Measurements from ENCODE around the gene DHRS2.
"Not testable (repeated sequence)": the region's sequence is repeated elsewhere in the genome, so short reads cannot be mapped to it uniquely, and the experiment has no call there.

Gene DHRS2

DNA sequence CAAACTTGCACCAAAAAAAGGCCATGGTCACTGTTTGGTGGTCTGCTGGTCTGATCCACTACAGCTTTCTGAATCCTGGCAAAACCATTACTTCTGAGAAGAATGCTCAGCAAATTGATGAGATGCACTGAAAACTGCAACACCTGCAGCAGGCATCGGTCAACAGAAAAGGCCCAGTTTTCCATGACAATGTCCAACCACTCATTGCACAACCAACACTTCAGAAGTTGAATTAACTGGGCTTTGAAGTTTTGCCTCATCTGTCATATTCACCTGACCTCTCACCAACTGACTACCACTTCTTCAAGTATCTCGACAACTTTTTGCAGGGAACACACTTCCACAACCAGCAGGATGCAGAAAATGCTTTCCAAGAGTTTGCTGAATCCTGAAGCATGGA is 7.0 kb upstream of the DHRS2 start:
- Histone ChIP-seq H3K4me1 (peaks cover 0 to 14% (median 0%) of the 10 kb centered on the region in 10 experiments; a peak in 5 of 20 replicates), H3K4me3 (no peak overlapping the region), H3K4me2 (no peak overlapping the region), H3K27me3 (no peaks in the 10 kb centered on the region), H3K36me3 (no peaks in the 10 kb centered on the region), H3K9ac (no peak overlapping the region), H4K20me1 (no peaks in the 10 kb centered on the region), H3K27ac (no peak overlapping the region), H3K9me3 (replicated peaks in 1 of 11) (peaks cover 27 to 38% (median 33%) of the 10 kb centered on the region in 11 experiments)
- no peak for TF ChIP-seq Cebpa-rat (IDR thresholded peaks at IDR 0.05)

DNA sequence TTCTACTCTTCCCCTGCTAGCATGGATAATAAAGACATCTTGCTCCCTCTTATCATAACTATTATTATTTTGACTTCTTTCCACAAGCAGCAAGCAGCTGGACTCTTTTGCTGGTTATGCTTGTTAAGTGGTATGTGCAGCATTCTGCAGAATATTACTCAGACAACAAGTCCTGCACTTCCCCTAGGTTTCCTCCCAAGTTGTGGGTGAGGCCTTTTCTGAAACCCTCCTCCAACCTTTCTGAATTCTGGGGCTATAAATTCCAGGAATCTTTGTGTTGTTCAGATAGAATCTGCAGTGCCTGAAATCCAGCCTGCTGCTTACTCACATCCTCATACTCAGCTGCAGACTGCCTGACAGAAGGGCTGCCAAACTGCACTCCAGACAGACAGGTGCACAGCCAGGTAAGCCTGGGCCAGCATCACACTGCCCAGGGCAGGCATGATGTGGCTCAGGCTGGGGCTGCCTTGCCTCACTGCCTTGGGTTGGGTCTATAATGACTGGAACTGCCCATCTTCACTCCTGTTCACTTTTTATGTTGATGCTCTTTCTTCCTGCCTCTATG is 6.2 kb upstream of the DHRS2 start:
- H3K27ac ChIP-seq: no peak overlapping the region
- no peaks in the 10 kb centered on the region for H3K36me3 ChIP-seq
- peaks cover 20 to 31% (median 26%) of the 10 kb centered on the region in 11 experiments for H3K9me3 ChIP-seq (replicated peaks in 1 of 11)
- H3K4me2 ChIP-seq: no peak overlapping the region
- peaks cover 0 to 14% (median 0%) of the 10 kb centered on the region in 10 experiments; a peak in 5 of 20 replicates for H3K4me1 ChIP-seq
- no peaks in the 10 kb centered on the region for H4K20me1 ChIP-seq
- no peak for TF ChIP-seq Cebpa-rat (IDR thresholded peaks at IDR 0.05)
- no peak overlapping the region for H3K9ac ChIP-seq
- H3K4me3 ChIP-seq: no peak overlapping the region
- no peaks in the 10 kb centered on the region for H3K27me3 ChIP-seq

DNA sequence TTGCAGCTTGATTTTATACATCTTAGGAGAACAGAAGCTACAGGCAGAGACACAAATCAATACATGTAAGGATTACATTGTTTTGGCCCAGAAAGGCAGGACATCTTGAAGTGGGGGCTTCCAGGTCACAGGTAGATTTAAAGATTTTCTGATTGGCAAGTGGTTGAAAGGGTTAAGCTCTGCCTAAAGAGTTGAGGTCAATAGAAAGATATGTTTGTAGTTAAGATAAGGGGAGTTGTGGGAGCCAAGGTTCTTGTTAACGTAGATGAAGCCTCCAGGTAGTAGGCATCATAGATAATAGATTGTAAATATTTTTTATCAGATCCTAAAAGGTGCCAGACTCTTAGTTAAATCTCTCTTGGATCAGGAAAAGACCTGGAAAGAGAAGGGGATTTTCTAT is 5.5 kb upstream of the DHRS2 start:
- Histone ChIP-seq H3K4me2 (no peak overlapping the region), H3K4me3 (no peak overlapping the region), H3K9ac (no peak overlapping the region), H3K4me1 (peaks cover 0 to 14% (median 0%) of the 10 kb centered on the region in 10 experiments; a peak in 5 of 20 replicates), H3K9me3 (replicated peaks in 1 of 11) (peaks cover 14 to 31% (median 24%) of the 10 kb centered on the region in 11 experiments), H3K27me3 (no peaks in the 10 kb centered on the region), H4K20me1 (no peaks in the 10 kb centered on the region), H3K27ac (no peak overlapping the region), H3K36me3 (no peaks in the 10 kb centered on the region)
- TF ChIP-seq Cebpa-rat (IDR thresholded peaks at IDR 0.05): no peak

DNA sequence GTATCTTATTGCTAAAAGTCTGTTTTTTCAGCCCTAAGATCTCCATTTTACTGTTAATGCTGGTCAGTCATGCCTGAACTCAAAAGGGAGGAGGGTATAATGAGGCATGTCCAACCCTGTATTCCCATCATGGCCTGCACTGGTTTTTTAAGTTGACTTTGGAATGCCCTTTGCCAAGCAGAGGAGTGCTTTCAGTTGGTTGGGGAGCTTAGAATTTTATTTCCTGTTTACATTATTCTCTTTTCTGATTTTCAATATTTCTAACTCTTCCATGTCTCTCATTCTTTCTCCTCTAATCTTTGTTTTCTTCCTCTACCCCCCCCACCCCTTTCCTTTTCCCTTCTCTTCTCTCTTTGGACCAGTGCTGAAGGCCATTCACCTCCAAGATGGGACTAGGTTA is 4.9 kb upstream of the DHRS2 start:
- Histone ChIP-seq H4K20me1 (no peaks in the 10 kb centered on the region), H3K4me2 (no peak overlapping the region)
- TF ChIP-seq Cebpa-rat (IDR thresholded peaks at IDR 0.05): no peak

DNA sequence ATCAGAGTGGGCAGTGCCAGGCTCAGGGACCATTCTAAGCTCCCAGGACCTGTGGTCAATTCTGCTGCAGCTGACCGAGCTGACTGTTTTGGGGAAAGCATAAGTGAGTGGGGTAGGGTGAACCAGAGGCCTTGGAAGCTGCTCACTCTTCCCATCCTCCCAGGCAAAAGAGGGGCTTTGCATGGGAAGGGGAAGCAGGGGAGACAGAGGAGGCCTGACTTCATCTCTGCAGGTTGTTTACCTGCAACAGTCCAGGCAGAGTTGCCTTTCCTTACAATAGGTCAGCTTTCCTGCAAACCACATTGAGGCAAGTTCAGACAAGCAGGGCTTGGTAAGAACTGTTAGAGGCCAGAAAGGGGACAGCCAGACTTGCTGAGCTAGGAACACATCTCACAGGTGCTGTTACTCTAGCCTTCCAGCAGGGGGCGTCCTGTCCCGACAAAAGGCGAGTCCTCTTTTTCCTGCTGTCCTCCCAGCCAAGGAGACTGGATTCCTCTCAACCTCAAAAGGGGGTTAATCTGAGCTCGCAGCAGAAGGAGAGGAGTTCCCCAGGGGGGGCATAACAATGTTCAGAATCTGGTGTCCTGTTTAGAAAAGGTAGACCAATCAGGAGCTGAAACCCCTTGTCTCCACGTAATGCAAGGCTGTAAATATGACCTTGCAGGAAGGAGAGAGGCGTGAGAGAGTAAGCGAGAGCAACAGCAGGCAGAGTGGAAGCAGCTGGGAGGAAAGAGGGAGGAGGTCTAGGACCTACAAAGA is 4.3 kb upstream of the DHRS2 start:
- Histone ChIP-seq H3K4me1 (peaks cover 0 to 14% (median 0%) of the 10 kb centered on the region in 10 experiments; a peak in 5 of 20 replicates), H3K9ac (no peak overlapping the region), H3K27ac (no peak overlapping the region), H3K4me3 (no peak overlapping the region), H3K9me3 (replicated peaks in 1 of 11) (peaks cover 17 to 28% (median 23%) of the 10 kb centered on the region in 11 experiments; a peak in 21 of 22 replicates), H3K36me3 (no peaks in the 10 kb centered on the region), H4K20me1 (no peaks in the 10 kb centered on the region), H3K27me3 (no peaks in the 10 kb centered on the region), H3K4me2 (peak overlapping the region in 9 of 11 experiments; percentile 4 to 56 (median 29); a peak in 7 of 22 replicates)
- TF ChIP-seq Cebpa-rat (IDR thresholded peaks at IDR 0.05): no peak

More for the DNA sequence above, 4.9 kb upstream of the DHRS2 start:
- peaks cover 14 to 31% (median 24%) of the 10 kb centered on the region in 11 experiments for H3K9me3 ChIP-seq (replicated peaks in 1 of 11)
- peaks cover 0 to 14% (median 0%) of the 10 kb centered on the region in 10 experiments; a peak in 5 of 20 replicates for H3K4me1 ChIP-seq
- no peaks in the 10 kb centered on the region for H3K27me3 ChIP-seq
- no peak overlapping the region for H3K9ac ChIP-seq
- H3K27ac ChIP-seq: no peak overlapping the region
- H3K36me3 ChIP-seq: no peaks in the 10 kb centered on the region
- H3K4me3 ChIP-seq: no peak overlapping the region

DNA sequence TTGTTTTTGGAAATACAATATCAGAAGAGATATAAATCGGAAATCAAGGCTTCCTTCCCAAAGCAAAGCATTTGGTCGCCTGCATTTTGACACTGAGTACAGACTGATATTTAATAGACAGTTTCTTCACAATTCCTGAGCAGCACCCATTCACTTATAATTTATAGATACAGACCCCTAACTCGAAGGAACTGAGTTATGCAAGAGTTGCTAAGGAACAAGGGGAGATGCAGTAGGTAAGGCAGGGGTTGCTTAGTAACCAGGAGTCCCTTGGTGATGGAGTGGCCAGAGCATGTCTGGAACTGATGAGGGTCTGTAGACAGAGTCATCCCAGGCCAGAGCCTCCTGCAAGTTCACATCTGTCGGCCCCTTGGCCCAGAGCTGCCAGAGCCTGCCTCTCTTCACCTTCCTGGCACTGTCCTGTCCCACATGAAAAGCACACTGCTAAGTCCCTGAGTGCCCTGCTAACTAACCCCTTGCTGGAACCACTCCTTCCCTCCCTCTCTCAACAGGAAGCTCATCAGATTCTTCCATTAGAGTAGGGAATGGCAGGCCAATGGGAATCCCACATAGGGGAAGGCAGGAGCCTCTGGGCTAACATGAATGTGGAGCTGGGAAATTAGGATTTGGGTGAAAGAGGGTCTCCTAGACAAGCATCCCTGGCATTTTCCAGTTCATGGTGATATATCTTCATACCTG is 3.6 kb upstream of the DHRS2 start:
- no peaks in the 10 kb centered on the region for H3K27me3 ChIP-seq
- H3K4me2 ChIP-seq: peak overlapping the region in 8 of 11 experiments; percentile 4 to 56 (median 26); a peak in 7 of 22 replicates
- H3K4me1 ChIP-seq: peaks cover 0 to 14% (median 0%) of the 10 kb centered on the region in 10 experiments; a peak in 5 of 20 replicates
- no peaks in the 10 kb centered on the region for H3K36me3 ChIP-seq
- TF ChIP-seq Cebpa-rat (IDR thresholded peaks at IDR 0.05): no peak
- no peaks in the 10 kb centered on the region for H4K20me1 ChIP-seq
- H3K4me3 ChIP-seq: no peak overlapping the region
- no peak overlapping the region for H3K9ac ChIP-seq
- H3K27ac ChIP-seq: no peak overlapping the region
- peaks cover 13 to 26% (median 17%) of the 10 kb centered on the region in 11 experiments; a peak in 20 of 22 replicates for H3K9me3 ChIP-seq (replicated peaks in 1 of 11)

DNA sequence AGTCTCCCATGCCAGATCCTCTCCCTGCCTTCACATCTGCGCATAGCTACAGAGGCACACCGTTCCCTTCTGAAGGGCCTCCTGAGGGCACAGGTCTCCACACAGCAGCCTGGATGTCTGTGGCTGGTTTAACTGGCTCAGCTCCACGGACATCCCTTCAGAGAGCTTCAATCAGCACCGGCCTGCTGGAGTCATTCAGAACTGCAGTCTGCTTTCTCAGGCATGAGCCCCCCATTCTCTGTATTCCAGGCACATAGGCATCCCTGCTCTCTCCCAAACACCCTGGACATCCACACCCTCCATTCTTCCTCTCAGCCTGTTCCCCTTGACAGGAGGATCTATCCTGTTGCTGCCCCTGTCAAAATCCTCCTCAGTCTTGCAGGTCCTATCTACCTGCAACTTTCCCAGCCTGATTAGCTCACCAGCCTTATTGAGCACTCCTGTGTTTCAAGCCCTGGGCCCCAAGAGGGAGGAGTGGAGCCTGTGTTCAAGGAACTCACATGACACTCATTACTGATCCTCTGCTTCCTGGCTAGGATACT is 2.9 kb upstream of the DHRS2 start:
- H3K4me3 ChIP-seq: no peak overlapping the region
- peaks cover 0 to 14% (median 0%) of the 10 kb centered on the region in 10 experiments; a peak in 5 of 20 replicates for H3K4me1 ChIP-seq
- TF ChIP-seq Cebpa-rat (IDR thresholded peaks at IDR 0.05): no peak
- H3K9me3 ChIP-seq (replicated peaks in 1 of 11): peaks cover 12 to 26% (median 17%) of the 10 kb centered on the region in 11 experiments; a peak in 19 of 22 replicates
- H3K27ac ChIP-seq: no peak overlapping the region
- no peaks in the 10 kb centered on the region for H3K27me3 ChIP-seq
- no peaks in the 10 kb centered on the region for H4K20me1 ChIP-seq
- H3K9ac ChIP-seq: no peak overlapping the region
- H3K36me3 ChIP-seq: no peaks in the 10 kb centered on the region
- peak overlapping the region in 1 of 11 experiments; percentile 47; a peak in 2 of 22 replicates for H3K4me2 ChIP-seq

DNA sequence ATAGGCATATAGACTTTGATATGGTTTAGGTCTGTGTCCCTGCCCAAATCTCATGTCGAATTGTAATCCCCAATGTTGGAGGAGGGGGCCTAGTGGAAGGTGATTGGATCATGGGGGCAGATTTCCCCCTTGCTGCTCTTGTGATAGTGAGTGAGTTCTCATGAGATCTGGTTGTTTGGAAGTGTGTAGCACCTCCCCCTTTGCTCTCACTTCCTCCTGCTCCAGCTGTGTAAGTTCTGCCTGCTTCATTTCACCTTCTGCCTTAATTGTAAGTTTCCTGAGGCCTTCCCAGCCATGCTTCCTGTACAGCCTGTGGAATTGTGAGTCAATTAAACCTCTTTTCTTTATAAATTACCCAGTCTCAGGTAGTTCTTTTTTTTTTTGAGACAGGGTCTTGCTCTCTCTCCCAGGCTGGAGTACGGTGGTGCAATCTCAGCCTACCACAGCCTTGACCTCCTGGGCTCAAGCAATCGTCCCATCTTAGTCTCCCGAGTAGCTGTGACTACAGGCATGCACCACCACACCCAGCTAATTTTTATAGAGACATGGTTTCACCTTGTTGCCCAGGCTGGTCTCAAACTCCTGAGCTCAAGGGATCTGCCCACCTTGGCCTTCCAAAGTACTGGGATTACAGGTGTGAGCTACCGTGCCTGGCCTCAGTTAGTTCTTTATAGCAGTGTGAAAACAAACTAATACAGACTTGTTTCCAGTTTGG is 1.3 kb upstream of the DHRS2 start:
- H3K9ac ChIP-seq, H4K20me1 ChIP-seq, H3K36me3 ChIP-seq, H3K27me3 ChIP-seq, H3K27ac ChIP-seq, H3K4me3 ChIP-seq: not testable (repeated sequence)
- Histone ChIP-seq H3K4me2 (0 out of 22 replicates have a peak overlapping the region, but pooled peaks of 1 of the 11 experiments have one; percentile 18), H3K4me1 (peaks cover 0 to 14% (median 0%) of the 10 kb centered on the region in 10 experiments; a peak in 5 of 20 replicates), H3K9me3 (replicated peaks in 1 of 11) (peaks cover 12 to 26% (median 17%) of the 10 kb centered on the region in 11 experiments; a peak in 19 of 22 replicates)

DNA sequence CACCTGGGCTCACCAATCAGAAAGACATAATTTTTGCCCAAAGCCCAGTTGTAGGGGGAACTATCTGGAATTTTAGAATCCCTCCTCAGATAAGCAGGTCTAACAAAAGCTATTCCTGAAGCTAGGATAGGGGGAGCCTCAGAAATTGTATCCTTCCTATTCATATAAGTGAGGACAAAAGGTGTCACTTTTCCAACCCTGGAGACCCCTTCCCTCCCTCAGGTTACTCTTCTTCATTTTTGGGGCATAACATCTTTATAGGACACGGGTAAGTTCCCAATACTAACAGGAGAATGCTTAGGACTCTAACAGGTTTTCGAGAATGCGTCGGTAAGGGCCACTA is 1.1 kb downstream of the DHRS2 start:
- H3K27me3 ChIP-seq, H4K20me1 ChIP-seq, H3K4me3 ChIP-seq, H3K36me3 ChIP-seq, H3K9ac ChIP-seq, H3K27ac ChIP-seq, H3K4me2 ChIP-seq: not testable (repeated sequence)
- Histone ChIP-seq H3K9me3 (replicated peaks in 1 of 11) (peaks cover 12 to 26% (median 17%) of the 10 kb centered on the region in 11 experiments; a peak in 19 of 22 replicates), H3K4me1 (peaks cover 0 to 14% (median 6%) of the 10 kb centered on the region in 10 experiments; a peak in 10 of 20 replicates)

DNA sequence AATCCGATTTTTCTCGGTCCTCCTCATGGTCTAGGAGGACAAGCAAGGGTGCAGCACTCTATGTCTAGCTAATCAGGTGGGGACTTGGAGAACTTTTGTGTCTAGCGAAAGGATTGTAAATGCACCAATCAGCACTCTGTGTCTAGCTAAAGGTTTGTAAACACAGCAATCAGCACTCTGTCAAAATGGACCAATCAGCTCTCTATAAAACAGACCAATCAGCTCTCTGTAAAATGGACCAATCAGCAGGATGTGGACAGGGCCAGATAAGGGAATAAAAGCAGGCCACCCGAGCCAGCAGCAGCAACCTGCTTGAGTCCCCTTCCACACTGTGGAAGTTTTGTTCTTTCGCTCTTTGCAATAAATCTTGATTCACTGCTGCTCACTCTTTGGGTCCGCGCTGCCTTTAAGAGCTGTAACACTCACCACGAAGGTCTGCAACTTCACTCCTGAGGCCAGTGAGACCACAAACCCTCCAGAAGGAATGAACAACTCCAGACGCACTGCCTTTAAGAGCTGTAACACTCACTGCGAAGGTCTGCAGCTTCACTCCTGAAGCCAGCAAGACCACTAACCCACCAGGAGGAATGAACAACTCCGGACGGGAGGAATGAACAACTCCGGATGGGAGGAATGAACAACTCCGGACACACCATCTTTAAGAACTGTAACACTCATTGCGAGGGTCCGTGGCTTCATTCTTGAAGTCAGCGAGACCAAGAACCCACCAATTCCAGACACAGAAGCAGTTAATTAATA is 1.7 kb downstream of the DHRS2 start:
- H3K4me3 ChIP-seq, H3K9ac ChIP-seq, H3K36me3 ChIP-seq, H3K4me2 ChIP-seq, H4K20me1 ChIP-seq, H3K27ac ChIP-seq, H3K27me3 ChIP-seq: not testable (repeated sequence)
- Histone ChIP-seq H3K9me3 (replicated peaks in 1 of 11) (peaks cover 12 to 26% (median 17%) of the 10 kb centered on the region in 11 experiments; a peak in 19 of 22 replicates), H3K4me1 (peaks cover 0 to 14% (median 6%) of the 10 kb centered on the region in 10 experiments; a peak in 10 of 20 replicates)
